Measurements from ENCODE around the gene NKAIN4.
"Not testable (repeated sequence)": the region's sequence is repeated elsewhere in the genome, so short reads cannot be mapped to it uniquely, and the experiment has no call there.

The NKAIN4 gene

GRCh38 chr20:63234693-63235398 lies 19.4 kb downstream of the NKAIN4 start:
- DNase-seq, result no peak

- no peak for DNase-seq
Measured at GRCh38 chr20:63233924-63234323, 20.3 kb downstream of the NKAIN4 start.

GRCh38 chr20:63233061-63233344 lies 21.3 kb downstream of the NKAIN4 start:
- no peak for DNase-seq

DNA sequence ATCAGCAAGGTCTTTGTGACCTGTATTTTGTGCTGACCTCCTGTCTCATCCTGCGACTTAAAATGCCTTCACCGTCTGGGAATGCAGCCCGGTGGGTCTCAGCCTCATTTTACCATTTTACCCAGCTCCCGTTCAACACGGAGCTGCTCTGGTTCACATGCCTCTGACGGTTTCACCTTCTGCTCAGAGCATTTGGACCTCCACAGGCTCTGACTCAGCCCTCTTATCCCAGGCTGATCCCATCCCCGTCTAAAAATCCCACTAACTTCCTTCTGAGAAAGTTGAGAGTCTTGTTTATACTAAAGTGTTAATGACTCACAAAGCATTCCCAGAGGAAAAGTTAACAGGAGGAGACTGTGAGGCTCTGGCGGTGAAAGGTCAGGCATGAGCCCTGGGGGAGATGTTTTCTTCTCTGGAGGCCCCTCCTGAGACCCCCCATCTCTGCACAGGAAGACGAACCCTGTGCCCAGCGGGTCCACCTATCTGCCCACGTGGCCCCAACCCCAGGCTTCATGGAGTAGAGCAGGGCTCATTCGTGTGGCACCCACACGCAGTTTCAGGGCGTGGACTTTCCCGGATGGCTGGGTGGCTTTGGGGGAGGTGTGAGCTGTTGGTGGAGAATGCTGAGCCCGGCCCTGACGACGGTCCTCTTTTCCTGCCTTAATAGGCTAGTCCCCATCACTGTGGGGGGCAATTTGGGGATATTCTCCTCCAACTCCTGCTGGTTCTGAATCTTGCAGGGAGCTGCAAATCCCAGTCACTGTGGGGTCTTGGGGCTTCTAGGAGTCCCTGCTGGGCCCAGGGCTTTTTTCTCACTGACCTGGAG lies 21.8 kb downstream of the NKAIN4 start:
- DNase-seq, result no peak

- DNase-seq, result no peak
Measured at GRCh38 chr20:63230800-63231268, 23.4 kb downstream of the NKAIN4 start.

DNA sequence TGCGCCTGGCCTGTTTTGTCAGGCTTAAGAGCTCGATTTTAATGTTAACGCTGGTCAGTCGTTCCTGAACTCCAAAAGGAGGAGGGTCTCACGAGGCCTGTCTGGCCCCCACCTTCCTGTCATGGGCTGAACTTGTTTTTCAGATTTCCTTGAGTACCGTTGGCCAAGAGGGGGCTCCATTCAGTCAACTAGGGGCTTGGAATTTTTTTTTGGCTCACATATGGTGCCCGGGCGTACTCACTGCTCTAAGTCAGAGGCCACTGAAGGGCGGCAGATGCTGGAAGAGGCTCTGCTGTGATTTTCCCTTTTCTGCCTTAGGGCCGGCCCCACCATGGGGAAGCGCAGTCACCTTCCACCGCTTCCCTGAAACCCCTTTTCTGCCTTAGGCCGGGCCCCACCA lies 25.5 kb downstream of the NKAIN4 start:
- DNase-seq, result no peak

- DNase-seq, result no peak
Measured at GRCh38 chr20:63227260-63227659, 27.0 kb downstream of the NKAIN4 start.

- DNase-seq, result no peak
Measured at GRCh38 chr20:63226042-63226943, 28.0 kb downstream of the NKAIN4 start.

GRCh38 chr20:63225082-63225454 lies 29.2 kb downstream of the NKAIN4 start:
- no peak for DNase-seq

GRCh38 chr20:63224412-63225081 lies 29.7 kb downstream of the NKAIN4 start:
- no peak for DNase-seq

DNA sequence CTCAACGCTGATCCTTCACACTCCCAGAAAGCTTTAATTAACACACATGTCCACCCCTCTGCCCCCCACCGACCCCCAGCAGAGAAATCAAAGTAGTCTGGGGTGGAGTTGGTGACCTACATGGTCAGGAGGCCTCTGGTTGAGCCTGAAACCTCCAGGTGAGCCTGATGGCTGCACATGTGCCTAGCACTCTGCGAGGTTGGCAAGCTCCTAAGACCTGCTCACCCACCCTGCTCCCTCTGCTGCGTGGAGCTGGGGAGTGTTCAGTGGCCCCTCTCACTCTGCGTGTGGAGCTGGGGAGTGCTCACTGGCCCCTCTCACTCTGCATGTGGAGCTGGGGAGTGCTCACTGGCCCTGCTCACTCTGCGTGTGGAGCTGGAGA lies 30.4 kb downstream of the NKAIN4 start:
- DNase-seq, result no peak

DNA sequence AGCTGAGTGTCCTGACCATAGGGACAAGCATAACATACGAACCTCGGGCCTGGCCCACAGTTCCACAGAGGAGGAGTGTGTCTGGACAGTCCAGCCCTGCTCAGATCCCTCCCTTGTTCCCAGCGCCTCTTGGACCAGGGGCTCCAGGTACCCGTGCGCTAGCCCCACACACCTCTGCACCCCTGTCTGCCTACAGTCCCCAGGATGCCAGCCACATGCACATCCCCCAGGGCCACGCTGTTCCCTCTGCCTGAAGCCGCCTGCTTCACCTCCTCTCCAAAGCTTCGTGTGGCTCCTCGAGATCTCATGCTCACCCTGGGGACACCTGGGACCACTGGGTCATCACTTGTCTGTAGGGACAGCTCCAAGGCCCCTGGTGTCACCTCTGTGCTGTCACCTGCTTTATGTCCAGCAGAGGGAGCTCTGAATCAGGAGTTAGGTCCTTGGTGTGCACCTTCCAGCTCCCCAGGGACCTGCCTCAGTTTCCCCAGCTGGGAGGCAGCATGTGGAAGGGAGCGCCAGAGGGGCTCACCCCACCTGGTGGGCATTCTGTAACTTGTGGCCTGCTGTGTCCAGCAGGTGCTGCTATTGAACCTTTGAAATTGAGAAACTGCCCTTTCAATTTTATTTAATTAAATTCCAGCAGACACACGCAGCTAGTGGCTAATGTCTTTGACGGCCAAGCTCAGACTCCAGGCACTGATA lies 31.0 kb downstream of the NKAIN4 start:
- DNase-seq, result peak; percentile 27

DNA sequence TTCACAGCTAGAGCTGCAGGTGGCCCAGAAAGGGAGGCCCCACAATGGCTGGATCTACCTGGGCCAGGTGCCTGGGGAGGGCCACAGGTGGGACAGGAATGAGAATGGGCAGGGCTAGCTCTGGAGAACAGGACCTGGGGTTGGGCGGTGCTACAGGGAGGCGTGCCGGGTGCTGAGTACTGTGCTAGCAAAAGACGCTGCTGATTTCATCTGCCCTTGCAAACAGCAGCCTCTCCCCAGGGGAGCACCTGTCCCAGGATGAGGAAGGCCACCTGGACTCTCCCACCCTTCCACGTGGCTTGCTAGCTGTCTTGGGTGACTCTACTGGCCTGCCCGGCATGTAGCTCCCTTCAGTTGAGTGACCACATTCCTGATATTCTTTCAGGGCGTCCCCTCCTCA lies 31.7 kb downstream of the NKAIN4 start:
- DNase-seq, result no peak

GRCh38 chr20:63221400-63222053 lies 32.7 kb downstream of the NKAIN4 start:
- not testable (repeated sequence) for DNase-seq

DNA sequence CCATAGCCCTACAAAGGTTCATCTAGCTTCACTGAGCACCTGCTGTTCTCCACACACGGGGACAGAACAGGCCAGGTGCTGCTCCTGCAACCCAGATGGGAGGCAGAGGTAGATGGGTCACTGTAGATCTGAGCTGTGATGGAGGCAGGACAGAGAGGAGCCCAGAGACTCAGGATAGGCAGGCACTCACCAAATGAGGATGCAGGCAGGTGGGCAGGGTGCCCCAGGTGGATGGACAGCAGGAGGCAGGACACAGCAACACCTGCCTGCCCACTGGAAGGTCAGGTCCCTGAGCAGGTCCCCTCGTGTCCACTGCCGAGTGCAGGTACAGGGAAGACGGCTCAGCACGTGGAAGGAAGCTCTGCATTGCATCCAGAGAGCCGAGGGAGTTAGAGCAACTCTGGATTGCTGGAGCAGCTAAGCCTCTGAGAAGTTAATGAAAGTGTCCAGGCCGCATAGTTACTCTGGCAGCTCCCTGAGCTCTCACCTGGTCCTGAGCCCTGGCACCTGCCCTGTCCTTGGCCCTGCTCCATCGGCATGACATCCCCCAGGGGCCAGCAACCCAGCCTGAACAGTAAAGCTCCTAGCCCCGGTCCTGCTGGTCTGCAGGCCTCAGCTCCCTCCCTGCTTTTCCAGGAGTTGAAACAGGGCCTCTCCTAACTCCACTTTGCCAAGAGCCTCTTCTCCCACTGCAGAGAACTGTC lies 33.4 kb downstream of the NKAIN4 start:
- no peak for DNase-seq

GRCh38 chr20:63219866-63220521 lies 34.3 kb downstream of the NKAIN4 start:
- DNase-seq, result no peak

GRCh38 chr20:63219447-63219821 lies 34.8 kb downstream of the NKAIN4 start:
- no peak for DNase-seq

- DNase-seq, result no peak
Measured at GRCh38 chr20:63218701-63219446, 35.4 kb downstream of the NKAIN4 start.

GRCh38 chr20:63217706-63218105 lies 36.6 kb downstream of the NKAIN4 start:
- no peak for DNase-seq
